Testis (tissue), 2 donors: ENCODE results near the gene IGFBP1.

Experiments
- CTCF ChIP-seq, 3 experiments: fragments of 450-650 bp in 2 of 3; fragments of 200-600 bp in 1 of 3; sonication (generic) in 1 of 3; IDR thresholded peaks; one replicate each; pipeline ENCODE4 v1.5.1; 2016 to 2019; ENCODE audit warnings: antibody characterized with exemption in 3 of 3, mild to moderate bottlenecking in 2 of 3, moderate library complexity in 1 of 3
- POLR2A ChIP-seq: fragments of 450-650 bp; IDR thresholded peaks from one replicate; pipeline ENCODE4 v1.6.1; 2017; ENCODE audit warnings: antibody characterized with exemption, mild to moderate bottlenecking, moderate library complexity

GRCh38 chr7:45863715-45864114, 24.6 kb upstream of the IGFBP1 start:
- TF ChIP-seq CTCF (IDR thresholded peaks at IDR 0.05) = no peak
- TF ChIP-seq POLR2A = no peak
